ENCODE results near the gene BTRC. TPM values are rescaled to one million over a fixed set of nuclear protein-coding genes. Genes with fewer than 3 reads are reported as not detected.

The BTRC gene
- total RNA-seq, 1 donor from 2014 or later = 9.9 TPM

DNA sequence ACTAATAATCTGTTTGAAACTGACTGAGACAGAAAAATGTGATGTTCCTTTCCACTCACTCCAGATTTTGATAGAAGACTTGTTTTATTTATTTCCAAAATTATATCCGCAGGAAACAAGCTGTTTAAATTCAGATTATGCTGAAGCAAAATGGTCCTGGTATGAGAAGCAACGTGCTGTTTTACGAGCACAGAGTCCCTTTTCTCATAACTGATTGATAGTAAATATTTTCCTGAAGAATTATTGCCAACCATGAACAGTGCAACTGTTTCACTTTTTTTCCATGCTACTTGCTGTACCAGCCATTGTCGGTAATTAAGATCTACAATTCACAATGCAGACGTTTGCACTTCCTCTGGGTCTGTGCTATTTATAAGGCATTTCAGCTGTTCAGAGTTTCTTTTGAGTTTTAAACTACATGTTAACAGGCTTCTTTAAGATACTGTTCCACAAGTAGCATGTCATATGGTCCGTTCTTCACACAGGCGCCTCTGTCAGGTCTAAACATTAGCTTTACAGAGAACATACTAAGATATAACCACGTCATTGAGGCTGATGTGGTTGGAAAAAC is 130.3 kb downstream of the BTRC start:
- DNase-seq (ENCODE audit: low spot score) = no peak

DNA sequence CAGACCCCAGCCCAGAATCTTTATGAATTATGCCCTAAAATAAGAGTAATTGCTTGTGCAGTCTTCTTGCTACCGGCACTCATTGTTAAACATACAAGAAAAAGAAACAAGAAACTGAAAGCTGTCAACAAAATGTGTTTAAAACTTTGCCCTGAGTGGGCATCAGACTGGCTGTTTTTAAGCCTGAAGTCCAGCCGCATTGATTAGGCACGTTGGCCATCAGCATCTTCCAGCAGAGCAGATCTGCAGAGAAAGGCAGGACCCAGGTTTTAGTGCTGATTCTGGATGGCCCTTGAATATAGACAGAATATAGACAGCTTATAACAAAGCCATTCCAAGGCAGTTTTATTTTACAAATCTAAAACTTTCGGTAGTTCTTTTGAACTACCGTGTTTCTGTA is 131.2 kb downstream of the BTRC start:
- no peak for DNase-seq (ENCODE audit: low spot score)

DNA sequence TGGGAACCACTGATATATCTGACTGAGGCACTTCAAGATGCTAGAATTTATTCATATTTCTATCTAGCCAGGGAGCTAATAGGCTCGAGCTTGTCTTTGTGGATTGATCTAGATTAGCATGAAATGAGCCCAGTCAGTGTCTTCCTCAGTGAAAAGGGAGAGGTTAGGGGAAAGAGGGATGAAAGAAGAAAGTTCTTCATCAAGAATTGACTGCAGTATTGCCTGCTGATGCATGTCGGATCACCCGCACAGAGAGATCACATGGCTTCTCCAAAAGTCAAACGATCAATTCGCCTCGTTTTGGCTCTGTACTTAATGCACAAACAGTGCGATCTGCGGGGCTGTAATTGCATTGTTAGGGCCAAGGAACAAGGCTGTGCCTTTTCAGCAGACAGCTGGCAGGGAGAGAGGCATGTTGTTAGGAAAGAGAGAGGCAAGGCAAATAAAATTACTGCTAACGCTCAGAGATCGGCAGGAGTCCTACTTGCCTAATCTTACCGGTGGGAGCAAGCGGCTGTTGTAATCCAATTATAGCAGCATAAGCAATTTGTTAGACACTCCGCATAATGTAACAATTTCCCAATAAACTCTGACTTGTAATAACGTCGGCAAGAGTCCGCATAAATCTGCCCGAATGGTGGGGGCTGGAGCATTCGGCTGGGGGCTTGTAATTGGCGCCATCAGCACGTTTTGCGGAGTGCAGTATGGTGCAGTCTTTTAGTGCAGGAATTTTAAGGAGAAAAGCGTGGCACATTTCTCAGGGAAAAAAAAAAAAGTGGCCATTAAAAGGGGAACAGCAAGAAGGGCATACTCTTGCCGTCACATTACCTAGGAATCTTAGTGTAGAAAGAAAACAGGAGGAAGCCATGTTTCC is 132.0 kb downstream of the BTRC start:
- DNase-seq (ENCODE audit: low spot score) = peak; percentile 5

DNA sequence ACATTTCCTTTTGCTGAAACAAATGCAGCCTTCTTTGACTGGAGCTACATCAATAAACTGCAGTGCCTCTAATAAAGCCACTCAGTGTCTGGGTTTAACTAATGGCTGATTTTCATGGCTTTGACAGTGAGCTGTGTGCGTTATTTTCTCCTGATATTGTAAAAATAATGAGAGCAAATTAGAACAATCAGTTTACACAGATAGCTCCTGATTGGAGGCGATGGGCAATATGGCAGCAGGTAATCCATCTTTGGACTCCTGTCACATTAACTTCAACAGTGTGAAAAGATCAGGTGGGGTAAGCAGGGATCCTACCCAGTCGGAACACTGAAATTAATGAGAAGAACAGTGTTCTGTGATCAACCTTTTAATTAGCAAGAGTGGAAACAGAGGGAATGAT is 133.4 kb downstream of the BTRC start:
- DNase-seq (ENCODE audit: low spot score) = no peak

DNA sequence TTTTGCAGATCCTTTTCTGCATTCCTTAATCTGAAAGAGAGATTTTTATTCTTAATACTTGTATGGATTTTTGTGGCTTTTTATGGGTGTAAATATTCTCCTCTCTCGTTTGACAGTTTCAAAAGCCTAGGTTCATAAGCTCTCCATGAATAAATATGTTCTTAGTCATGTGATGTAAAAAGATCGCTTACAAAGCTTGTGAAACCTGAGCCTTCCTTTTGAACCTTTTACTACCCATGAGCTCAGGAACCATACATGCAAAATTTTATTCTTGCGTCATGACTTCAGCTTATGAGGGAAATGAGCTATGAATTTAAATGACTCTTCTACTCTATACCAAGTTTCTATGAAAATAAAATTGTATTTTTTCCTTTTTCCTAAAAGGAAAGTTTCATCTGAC is 135.4 kb downstream of the BTRC start:
- no peak for DNase-seq (ENCODE audit: low spot score)

DNA sequence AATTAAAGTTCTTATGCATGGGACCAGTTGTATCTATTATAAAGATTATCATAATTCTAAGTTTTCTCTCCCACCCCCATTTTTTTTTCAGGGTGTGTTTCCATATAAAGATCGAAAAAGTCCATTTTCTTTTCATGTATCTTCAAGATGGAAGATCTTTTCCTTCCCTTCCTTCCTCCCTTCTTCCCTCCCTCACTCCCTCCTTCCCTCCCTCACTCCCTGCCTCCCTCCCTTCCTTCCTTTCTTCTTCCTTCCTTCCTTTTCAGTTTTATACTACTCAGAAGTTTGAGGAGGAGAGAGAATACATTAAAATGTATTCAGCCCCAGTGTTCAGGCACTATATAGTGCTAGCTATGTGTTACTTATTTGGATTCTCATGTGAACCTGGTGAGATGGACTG is 136.1 kb downstream of the BTRC start:
- DNase-seq (ENCODE audit: low spot score) = no peak

DNA sequence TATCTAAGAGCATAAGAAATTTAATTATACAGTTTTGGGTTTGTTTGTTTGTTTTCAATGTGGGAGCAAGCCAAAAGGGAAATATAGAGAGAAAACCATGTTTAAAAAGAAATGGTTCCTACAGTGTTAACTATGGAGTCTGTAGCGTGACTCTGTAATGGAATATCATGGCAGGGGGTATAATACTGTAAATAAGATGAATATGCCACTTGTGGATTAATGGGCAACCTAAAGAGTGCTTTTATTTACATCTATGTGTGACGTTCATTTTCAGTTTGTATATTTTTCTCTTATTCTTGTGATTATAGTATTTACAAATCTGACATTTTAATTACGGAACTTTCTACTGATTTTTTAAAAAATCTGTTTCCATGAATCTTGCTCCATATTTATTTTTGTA is 138.2 kb downstream of the BTRC start:
- DNase-seq (ENCODE audit: low spot score) = no peak

DNA sequence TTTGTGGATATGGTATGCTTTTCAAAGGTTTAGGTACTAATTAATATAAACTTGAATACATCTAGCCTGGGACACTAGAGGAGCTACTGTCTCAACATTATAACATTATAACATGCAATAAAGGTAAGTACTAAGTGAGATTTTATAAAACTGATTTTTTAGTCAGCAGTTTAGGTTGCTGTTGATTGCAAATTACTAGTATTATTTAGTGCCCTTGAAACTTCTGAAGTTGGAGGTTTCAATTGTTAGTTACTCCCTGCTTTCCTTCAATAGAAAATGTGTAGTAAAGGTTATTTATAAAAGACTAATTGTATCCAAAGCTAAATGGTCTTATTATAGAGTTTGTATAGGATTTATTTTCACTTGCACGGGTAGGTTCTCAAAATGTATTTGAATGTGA is 138.8 kb downstream of the BTRC start:
- no peak for DNase-seq (ENCODE audit: low spot score)

DNA sequence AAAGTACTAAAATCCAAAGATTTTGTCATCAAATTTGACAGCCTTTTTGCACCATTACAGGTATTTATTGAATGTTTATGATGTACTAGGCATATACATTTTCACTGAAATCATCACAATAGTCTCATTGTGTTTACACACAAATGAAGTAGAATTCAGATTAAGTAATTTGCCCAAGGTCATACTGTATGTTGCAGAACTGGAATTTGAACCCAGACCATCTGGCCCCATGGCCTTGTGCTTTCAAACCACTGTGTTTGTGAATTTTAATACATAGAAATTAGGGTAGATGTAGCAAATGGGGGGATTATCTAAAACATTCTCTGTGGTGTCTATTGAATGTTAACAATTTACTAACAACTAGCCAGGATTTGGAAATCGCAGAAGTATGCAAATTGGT is 139.3 kb downstream of the BTRC start:
- DNase-seq (ENCODE audit: low spot score) = no peak

DNA sequence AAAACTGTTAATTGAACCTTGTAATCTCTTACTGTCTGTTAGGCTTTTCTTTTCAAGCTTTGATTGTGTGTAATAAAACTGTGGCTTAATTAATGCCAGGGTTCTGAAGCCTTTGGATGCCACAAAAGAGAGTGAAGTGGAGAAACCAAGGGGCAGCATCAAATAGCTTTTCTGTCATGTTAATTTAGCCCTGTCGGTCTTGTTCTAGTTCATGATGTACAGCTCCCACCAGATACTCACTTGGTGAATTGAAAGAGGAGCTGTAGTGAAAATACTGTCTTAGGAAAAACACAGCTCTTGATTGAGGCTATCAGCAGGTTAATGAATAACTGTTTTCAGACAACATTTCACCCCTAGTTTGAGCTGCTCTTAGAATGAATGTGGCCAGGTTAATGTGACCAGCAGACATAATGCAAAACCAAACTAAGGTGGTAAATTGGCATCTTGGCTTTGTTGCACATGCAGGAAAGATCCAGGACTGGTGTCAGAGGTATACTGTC is 139.9 kb downstream of the BTRC start:
- no peak for DNase-seq (ENCODE audit: low spot score)

DNA sequence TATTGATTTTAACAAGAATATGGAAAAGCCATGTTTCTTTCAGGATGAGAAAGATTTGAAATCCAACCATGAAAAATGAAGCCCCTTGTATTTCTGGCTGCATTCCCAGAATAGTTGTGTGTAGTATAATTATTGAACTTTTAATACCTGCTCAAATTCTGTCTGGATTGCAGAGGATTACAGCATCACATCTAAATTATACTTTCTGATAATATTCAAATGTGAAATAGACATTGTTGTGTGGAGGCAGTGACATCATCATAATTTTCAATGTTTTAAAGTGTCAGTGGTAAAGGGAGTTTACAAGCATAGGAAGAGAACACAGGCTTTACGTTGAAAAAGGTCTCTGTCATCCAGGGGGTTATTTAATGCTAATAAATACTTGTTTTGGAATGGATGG is 140.7 kb downstream of the BTRC start:
- DNase-seq (ENCODE audit: low spot score) = no peak

DNA sequence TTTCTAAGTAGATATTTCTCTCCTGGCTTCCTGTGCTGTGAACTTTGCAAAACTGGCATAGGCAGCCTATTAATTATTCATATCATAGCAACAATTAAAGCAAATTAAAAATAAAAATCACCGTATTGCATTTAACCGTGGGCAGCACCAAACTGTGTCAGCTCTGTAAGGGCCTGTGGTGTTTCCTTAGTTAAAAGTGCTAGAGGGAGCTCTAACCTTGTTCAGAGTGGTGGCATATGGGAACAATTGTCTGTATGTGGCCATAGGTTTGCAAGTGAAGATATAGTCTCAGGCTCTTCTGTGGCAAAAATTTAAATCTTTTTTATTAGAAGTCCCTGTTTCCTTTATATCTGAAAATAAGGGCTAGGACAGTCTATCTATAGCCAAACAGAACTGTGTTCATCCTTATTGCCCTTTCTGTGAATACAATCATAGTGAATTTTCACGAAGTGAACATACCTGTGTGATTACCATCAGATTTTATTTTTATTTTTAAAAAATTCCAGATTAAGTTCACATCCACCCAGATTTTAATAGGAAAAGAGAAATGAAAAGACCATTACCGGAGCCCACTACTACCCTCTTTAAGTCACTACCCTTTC is 141.5 kb downstream of the BTRC start:
- DNase-seq (ENCODE audit: low spot score) = no peak

DNA sequence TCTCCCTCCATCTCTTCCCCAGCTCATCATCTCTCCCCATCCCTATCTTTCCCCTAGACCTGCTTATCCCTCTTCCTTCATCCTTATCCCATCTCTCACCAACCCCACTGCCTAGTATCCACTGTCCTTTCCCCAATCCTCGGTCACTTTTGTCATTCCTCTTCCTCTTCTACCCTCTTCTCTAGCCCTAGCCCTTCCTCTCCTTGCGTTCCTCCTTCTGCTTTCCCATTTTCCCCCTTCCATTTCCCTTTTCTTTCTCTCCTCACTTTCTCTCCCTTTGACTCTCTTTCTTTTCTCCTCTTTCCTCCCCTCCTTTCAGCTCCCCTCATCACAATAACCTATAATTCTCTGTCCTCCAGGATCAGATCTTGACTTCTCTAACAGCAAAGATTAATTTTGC is 150.5 kb downstream of the BTRC start:
- DNase-seq (ENCODE audit: low spot score) = no peak

DNA sequence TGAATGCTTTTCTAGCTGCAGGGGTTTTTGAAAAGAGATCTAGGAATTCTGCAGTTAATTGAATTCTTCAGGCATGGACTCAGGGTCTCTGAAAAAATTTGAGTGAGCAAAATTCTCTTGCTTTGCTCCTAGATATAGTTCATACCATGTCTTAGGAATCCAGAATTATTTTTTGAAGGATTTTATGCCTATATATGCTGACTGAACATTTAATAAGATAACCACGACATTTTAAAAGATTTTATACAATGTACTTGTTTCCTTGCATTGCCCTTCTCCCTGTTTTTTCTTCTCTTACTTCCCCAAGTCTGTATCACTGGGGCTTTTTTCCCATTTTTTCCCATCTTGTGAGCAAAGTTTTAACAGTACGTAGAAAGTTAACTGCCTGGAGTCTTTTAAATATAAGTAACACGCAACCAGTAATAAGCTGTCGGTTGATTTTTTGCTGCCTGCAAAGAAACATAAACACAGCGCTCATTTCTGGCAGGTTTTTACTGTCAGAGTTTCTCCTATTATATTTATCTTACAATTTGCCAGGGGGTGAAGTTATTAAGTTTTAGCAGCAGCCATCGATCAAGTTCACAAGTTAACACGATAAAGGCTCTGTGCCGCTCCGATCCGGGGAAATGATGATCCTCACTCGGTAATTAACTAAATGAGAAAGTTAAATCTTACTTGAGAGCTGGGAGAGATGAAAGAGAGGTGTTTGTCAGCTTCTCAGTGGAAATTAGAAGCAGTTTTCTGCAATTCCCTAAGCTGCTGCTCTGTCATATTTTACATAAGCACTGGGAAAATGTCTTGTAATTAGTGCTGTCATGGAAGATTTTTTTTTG is 153.1 kb downstream of the BTRC start:
- no peak for DNase-seq (ENCODE audit: low spot score)

DNA sequence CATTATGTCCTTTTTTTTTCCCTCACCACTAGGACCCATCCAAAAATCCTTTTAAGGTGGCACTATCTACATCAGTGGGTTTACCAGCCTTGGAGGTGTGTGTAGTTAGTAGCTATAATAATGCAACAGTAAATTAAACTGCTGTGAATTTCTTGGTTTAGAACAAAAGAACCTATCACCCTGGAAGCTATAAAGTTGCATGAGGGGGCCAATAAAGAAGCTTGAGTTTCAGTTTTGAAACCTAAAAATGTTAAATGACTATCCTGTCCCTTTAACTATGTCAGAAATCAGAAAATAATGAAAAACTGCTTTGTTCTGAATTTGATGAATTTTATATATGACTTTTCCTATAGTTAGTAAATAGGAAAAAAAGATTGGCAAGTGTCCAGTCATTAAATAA is 153.9 kb downstream of the BTRC start:
- no peak for DNase-seq (ENCODE audit: low spot score)

DNA sequence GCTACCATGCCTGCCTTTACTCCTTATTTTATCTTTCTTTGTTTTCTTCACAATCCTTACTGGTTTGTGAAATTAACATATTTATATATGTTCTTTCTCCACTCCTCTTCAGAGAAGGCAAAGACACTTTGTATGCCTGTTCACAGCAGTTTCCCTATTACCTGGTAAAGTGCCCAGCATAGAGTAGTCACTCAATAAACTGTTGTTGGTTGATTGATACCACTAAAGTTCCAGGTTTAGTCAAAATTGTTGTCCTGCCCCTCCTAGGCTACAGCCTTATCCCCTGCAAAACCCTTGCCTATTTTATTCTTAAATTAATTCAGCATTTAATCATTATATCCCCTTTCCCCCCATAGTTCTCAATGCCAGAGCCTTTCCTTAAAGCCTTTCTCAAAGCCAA is 158.0 kb downstream of the BTRC start:
- DNase-seq (ENCODE audit: low spot score) = no peak

DNA sequence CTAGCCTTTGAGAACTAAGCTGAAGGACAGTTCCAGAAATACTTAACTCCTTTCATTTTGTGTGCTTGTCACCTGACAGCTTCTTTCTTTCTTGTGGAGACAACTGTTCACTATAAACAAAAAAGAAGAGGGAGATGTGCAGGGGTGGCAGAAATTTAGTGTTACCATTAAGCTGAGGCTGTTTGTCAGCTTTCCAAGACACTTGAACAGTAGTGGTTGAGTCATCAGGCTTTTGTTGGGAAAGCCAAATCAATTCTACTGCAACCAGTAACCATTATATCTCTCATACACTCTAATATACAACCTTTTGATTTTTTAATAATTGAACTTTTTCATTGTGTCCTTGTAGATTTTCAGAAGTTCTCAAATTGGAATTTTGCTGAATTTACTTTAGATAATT is 158.8 kb downstream of the BTRC start:
- DNase-seq (ENCODE audit: low spot score) = no peak

DNA sequence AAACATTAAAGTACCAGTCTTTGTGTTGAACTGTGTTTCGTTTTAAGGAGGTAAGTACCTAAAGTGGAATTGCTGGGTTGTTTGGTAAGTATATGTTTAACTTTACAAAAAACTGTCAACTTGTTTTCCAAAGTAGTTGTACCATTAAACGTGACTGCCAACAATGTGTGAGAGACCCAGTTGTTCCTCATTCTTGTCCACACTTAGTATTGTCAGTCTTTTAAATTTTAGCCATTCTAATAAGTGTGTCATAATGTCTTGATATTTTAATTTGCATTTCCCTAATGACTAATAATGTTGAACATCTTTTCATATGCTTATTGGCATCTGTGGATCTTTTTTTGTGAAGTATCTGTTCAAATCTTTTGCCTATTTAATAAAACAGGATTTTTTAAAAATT is 159.8 kb downstream of the BTRC start:
- DNase-seq (ENCODE audit: low spot score) = no peak

DNA sequence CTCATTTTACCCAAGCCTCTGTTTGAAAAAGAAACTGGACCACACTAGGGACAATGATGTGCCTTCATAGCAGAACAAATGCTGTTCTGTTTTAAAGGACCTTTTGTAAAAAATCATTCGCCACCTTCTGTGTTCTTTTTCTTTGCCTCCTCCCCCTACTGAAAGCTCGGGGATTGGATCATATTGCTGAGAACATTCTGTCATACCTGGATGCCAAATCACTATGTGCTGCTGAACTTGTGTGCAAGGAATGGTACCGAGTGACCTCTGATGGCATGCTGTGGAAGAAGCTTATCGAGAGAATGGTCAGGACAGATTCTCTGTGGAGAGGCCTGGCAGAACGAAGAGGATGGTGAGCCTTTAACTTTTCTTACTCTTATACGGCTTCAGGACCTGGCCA is 171.9 kb downstream of the BTRC start:
- DNase-seq (ENCODE audit: low spot score) = no peak

DNA sequence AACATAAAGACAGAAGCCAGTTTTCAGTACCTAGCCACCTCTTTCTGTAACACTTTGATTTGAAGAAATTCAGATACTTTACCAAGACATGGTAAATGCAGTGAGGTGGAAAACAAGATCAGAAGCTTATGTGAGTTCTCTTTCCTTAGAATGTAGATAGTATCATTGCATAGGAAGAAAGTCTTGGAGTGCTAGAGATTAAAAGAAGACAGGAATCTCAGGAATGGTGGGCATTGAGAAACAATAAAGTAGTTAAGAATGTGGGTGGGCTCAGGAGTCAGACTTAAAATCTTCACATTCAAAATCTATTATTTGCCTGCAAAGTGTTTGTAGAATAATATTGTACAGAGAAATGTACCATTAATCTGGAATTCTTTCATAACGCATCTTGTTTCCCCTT is 175.2 kb downstream of the BTRC start:
- DNase-seq (ENCODE audit: low spot score) = no peak

DNA sequence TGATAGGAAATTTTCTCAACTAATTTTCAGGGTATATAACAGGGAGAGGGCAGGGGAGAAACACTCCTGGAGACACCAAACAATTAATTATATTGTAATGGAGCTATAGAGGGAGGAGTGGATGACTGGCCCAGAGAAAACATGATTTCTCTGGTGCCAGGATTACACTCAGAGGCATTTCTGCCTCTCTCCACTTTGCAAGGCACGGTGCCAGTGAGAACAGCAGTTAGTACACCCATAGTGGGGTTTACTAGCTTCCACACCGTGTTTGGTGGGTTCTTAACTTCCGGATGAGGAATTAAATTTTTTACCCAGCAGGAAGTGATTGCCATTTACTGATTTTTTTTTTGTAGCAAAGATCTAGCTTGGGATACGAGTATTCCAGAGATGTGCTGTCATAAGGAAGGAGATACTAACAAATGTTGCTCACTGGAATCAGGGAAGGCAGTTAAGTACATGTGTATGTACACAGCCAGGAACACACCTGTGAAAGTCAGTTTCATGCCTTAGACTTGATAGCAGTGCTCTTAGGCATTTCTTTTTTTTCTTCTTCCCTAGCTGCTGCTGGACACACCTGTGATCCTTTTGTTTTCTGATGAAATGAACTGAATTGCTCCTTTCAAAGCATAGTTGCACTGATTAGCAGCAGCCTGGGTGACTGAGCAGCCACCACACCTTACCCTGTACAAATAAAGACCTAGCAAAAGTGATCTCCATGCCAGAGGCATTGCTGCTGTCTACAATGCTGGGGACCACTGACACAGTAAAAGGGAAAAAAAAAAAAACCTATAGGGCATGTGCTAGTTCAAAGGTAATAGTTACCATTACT is 176.0 kb downstream of the BTRC start:
- DNase-seq (ENCODE audit: low spot score) = no peak

Data from umbilical cord (tissue), 2 donors.